Astrocyte (in vitro differentiated cells and primary cell): ENCODE results near the gene MAP3K4.

Source experiments
- EZH2 ChIP-seq: IDR thresholded peaks from 2 replicates; pipeline ENCODE4 v1.6.1; 2012; ENCODE audit warnings: mild to moderate bottlenecking, low read length, inconsistent platforms; ENCODE audit not compliant: insufficient read depth
- TF ChIP-seq, protein P1 (sequence below): IDR thresholded peaks from 2 replicates; pipeline ENCODE4 v1.5.1; 2011; ENCODE audit warnings: low read depth, mild to moderate bottlenecking, inconsistent platforms, low read length, moderate library complexity; ENCODE audit not compliant: insufficient read depth

DNA sequence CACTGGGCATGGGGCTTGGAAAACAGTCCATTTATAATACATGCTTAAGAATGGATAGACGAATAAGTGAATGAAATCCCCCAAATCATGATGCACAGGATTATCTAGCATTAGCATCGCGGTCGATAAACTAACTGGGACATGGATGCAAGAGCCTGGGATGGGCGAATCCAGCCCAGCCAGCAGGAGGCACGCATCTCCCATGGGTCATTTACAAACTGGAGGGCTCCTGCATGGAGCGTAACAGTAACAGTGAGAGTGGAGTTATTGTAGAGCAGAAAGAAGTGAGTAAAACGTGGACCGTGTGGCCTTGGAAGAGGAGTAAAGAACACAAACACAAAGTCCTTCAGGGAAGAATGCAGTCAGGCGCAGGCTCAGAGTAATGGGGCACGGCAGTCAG, 145.8 kb downstream of the MAP3K4 start:
- TF ChIP-seq, protein P1, sequence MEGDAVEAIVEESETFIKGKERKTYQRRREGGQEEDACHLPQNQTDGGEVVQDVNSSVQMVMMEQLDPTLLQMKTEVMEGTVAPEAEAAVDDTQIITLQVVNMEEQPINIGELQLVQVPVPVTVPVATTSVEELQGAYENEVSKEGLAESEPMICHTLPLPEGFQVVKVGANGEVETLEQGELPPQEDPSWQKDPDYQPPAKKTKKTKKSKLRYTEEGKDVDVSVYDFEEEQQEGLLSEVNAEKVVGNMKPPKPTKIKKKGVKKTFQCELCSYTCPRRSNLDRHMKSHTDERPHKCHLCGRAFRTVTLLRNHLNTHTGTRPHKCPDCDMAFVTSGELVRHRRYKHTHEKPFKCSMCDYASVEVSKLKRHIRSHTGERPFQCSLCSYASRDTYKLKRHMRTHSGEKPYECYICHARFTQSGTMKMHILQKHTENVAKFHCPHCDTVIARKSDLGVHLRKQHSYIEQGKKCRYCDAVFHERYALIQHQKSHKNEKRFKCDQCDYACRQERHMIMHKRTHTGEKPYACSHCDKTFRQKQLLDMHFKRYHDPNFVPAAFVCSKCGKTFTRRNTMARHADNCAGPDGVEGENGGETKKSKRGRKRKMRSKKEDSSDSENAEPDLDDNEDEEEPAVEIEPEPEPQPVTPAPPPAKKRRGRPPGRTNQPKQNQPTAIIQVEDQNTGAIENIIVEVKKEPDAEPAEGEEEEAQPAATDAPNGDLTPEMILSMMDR = no peak
- no peak for TF ChIP-seq EZH2
